Measurements from ENCODE around the gene RTL10. TPM values are rescaled to one million over a fixed set of nuclear protein-coding genes. Genes with fewer than 3 reads are reported as not detected.
A peak's percentile ranks its signal among the peaks of the same experiment; 100 is the strongest.
"Not testable (repeated sequence)": the region's sequence is repeated elsewhere in the genome, so short reads cannot be mapped to it uniquely, and the experiment has no call there.

RTL10 gene
- total RNA-seq, 1 donor from 2014 or later, result 22.9 TPM

DNA sequence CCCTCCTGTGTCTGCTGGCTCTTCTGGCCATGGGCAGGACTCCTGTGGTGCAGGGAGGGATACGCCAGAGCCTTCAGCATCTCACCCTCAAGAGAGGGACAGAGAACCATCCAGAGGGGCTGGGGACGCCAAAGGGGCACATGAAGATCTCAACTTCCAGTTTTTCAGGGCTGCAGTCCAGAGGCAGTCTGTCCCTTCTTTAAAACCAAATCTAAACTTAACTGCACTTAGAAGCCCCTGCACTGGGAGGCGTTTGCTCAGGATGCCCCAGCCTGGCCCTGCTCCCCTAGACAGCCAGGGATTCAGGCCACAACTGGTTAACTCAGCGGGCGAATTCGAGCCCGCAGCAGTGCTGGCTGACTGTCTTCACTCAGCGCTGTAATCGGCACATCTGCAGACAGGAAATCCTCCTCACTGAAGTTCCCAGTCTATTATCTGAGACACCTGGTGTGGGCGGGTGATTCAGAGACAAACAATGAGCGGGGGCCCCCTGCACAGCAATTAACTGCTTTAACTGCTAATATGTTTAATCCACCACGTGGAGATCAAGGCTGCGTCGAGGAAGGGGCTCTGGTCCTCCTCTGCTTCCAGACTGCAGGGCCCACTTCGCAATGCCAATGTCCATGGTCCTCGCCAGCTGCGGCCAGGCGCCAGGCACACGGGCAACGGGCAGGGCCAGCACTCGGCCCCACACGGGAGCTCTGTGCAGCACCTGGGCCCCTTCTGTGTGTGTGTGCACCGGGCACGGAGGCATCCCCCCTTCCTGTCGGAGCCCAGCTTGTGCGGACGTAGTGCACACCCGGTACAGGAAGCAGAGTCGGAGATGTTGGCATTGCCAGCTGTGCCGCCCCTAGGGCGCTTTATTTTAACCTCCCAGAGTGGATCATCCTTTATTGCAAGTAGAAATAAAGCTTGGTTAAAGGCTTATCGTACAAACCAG is 36.9 kb upstream of the RTL10 start:
- no peak for DNase-seq (ENCODE audit: low spot score)
- peak; percentile 31 for ATAC-seq
- intact Hi-C loops (cut with DNase I), result no loop called here

DNA sequence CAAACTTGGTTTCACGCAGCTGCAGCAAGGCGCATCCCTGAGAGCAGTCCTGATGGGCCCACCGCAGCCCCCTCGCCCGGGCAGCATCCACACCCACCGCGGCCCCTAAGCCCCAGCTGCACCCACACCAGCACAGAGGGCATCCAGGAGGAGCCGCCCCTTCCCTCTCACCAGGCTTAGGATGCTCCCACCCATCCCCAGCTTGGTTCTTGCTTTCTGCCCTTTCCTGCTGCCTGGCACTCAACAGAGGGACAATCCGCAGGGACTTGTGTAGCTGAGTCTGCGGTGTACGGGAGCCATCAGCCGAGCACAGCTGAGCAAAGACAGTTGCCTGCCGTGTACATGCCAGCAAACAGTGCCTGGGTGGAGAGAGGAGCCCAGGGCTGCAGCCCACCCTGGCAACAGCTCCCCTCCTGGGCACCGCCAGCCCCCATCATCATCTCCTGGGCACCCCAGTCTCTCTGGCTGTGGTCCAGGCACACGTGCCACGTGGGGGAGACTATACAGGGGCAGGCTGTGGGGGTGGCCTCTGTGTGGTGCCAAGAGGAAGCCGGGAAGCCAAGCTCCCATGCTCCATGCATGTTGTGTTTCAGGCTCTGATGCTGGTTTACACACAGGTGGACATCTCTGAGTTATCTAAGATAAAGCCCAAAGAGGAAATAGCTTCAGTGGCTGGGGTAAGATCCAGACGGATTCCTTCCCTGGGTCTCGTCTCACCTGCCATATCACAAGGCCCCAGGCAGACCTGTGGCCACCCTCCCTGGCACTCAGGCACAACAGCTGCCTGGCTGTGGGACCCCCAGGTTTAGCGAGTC is 36.0 kb upstream of the RTL10 start:
- intact Hi-C loops (cut with DNase I), result no loop called here

DNA sequence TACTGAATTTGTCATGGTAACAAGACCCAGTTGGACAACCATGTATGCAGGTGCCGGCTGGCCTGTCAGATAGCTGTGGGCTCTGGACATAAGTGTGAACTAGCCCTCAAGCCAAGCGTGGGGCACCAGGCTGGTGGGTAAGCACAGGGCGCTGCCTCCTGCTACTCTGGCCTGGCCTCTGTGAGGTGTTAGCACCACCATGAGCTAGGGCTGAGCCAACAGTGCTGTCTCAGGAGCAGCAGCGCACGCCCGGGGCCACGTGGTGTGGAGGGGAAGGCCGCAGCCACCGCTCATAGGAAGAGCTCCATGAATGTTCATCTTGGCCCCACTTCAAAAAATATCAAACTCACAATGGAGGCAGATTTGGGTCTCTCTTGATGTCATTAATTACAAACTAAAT is 35.3 kb upstream of the RTL10 start:
- DNase-seq (ENCODE audit: low spot score) (no peak), ATAC-seq (no peak)
- intact Hi-C loops (cut with DNase I), result no loop called here

More for the DNA sequence above, 36.0 kb upstream of the RTL10 start:
- no peak for DNase-seq (ENCODE audit: low spot score)
- ATAC-seq, result no peak

DNA sequence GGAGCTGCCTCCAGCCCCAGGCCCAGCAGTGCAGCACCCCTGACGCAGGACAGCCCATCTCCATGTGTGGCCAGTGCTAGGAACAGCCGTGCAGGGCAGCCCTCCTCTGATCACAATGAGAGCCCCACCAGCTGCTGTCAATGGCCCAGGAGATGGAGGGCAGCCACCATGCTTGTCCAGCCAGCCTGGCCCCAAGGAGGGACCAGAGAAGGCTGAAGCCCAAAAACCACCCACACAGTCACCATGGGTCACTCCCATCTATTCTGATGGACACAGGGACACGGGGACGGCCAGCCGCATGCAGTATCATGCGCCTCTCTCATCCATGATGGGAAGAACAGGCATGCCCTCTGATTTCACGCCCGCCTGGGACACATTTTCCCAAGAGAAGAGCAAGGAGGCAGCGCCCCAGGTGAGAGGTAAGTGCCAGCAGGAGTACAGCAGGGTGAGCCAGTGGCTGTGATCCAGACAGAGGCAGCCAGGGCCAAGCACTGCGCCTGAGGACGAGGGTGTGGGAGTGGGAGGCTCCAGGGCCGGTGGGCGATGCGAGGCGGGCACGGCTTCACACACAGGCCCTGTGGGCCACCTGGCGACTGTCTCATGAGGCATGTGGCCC is 33.6 kb upstream of the RTL10 start:
- intact Hi-C loops (cut with DNase I), result no loop called here
- ATAC-seq, result no peak
- peak; percentile 28 for DNase-seq (ENCODE audit: low spot score)

DNA sequence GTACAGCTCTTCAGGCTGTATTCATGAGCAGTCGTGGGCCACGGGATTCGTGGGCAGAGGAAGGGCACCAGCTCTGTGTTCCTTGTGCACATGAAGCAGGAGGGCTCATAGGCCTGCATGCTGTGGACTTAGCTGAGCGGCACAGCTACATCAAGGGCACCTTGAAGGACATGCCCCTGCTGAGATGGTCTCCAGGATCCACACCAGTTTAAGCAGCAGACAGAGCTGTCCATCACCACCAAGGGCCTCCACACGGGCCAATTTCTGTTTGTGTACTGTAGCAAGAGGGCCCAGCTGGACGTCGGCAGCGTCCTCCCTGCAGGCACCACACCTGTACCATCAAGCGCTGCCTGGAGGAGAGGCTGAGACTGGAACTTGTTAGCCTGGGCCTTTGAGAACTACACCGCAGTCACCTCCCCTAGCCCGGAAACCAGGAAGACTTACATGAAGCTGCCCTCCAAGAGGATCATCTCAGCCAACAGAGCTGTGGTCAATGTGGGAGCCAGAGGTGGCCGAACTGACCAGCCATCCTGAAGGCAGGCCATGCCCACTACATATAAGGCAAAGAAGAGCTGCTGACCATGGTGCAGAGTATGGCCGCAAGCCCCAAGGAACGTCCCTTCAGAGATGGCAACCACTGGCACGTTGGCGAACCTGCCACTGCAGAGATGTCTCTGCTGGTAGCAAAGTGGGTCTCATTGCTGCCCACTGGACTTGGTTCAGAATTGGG is 32.7 kb upstream of the RTL10 start:
- intact Hi-C loops (cut with DNase I), result no loop called here
- DNase-seq (ENCODE audit: low spot score) (peak; percentile 42), ATAC-seq (no peak)

DNA sequence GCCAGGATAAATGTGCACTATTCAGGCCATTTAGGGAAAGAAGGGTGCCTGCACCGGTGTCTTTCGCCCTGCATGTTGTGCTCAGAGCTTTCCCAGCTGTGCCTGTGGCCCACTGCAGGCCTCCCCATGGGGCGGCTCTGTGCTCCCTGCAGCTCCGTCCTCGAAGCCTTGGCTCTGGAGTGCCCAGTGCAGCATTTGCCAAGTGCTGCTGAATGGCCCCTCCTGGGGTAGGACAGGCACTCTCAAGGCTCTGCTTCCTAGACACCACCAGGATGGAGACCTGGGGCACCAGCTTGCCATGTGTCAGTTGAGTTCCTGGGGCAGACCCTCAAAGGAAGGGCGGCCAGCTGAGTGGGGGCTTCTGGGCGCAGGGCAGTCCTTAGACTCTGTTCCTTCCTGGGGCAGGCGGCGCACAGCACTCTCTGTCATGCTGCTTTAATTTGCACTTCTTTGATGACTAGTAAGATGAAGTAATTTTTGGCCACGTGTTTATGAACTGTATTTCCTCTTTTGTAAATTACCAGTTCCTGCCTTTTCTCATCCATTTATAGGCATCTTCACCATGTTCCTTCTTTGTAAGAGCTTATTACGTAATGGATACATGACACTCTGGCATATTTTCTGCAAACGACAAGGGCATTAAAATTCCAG is 32.1 kb upstream of the RTL10 start:
- intact Hi-C loops (cut with DNase I), result no loop called here
- DNase-seq (ENCODE audit: low spot score) (peak; percentile 61), ATAC-seq (peak; percentile 47)

DNA sequence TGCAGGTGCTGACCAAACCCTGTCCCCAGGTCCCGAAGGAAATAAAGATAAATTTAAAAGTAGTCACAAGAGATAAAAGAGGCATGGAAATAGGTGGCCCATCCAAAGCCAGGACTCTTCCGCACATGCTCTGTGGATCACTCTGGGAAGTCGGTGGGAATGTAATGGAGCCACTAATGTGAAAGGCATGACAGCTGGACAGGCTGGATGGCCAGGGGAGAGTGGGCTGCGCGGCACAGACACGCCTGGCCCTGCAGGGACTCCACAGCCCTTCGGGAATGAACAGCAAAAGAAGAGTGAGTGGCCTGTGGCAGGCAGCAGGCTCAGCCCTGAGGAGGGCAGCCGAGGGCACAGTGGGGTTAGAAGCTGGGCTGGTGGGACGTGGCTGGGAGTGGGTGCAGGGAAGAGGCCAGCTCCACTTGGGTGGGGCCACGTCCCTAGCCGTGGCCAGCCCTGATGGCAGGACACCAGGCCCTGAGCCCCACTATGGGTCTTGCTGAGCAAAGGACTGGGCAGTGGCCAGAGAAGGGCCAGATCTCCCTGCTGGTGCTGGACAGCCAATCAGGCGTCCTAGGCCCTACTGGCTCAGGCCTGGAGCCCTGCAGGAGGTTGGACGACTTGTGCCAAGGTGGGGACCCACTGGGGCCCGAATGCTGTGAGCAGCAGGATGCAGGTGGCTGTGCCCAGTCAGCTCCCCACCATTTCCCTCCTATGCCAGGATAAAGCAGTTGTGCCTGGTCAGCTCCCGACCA is 31.3 kb upstream of the RTL10 start:
- ATAC-seq (no peak), DNase-seq (ENCODE audit: low spot score) (peak; percentile 47)
- intact Hi-C loops (cut with DNase I), result no loop called here

DNA sequence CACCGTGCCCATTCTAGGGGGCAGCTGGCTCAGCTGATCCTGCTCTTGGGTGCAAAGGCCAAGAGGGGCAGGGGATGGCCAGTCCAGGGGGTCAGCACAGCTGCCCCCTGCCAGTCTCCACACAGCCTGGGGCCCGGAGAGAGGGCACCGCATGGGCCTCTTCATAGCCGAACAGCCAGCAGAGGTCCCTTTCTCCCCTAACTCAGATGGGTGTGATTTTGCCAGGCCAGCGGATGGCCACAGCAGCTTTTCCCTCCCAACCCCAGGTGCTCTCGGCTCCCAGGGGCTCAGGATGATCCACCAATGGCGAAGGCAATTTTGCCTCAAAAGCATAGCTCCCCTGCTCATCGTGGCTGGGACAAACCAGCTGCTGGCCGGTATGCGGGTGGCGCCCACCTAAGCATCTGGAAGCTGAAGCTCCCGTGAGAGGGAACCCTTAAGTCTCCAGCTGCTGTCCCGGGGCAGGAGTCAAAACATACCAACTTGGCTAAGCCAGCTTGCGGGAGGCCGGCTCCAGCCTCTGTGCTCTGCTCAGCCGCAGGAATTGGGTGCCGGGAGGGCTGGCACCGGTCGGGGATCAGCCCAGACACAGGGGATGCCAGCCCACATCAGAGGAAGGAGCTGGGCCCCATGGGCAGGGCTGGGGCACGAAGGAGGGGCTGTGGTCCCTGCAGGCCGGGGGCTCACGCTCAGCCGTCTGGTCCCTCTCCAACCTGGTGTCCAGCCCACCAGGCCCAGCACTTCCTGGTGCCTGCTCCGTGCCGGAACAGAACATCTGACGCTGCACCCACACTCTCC is 30.5 kb upstream of the RTL10 start:
- intact Hi-C loops (cut with DNase I), result no loop called here
- DNase-seq (ENCODE audit: low spot score) (peak; percentile 53), ATAC-seq (no peak)

DNA sequence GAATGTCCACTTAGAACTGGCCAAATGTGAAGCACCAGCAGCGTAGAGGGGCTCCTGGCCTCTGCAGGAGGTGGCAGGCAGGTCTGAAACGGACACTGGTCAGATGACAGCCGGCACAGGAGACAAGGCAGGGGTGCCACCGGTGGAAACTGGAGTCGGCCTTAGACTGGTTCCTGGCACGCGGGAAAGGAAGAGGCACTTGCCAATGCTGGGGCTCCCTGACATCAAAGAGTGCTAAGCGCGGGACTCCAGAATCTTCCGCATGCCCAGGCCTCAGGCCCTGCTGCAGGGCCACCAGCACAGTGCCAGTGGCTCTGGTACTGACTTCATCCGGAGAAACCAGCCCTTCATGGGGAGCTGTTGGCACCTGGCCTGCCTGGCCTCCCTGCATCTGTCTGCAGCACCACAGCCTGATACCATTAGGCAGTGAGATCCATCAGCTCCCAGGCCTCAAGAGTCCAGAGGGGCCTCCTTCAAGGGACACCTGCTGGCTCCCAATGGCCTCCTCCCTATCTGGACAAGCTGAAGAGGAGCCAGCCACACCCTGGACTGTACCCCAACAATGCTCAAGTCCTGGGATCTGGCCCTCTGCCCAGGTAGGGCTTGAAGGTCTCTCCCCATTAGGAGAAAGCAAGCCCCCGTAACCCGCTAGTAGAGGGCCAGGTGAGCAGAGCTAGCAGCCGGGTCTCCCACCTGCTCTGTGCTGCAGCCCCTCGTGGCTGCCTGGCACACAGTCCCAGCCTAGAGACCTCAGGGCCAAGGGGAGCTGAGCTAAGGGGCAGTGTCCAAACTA is 29.7 kb upstream of the RTL10 start:
- intact Hi-C loops (cut with DNase I), result no loop called here
- ATAC-seq, result no peak
- DNase-seq (ENCODE audit: low spot score), result peak; percentile 56

DNA sequence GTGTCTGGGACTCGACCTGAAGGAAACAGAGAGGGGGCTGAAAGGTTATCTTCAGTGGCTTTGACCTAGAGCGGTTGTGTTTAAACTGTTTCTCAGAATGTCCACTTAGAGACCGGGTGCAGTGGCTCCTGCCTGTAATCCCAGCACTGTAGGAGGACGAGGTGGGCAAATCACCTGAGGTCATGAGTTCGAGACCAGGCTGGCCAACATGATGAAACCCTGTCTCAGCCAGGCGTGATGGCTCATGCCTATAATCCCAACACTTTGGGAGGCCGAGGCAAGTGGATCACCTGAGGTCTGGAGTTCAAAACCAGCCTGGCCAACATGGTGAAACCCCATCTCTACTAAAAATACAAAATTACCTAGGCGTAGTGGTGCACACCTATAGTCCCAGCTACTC is 28.8 kb upstream of the RTL10 start:
- ATAC-seq; intact Hi-C loops (cut with DNase I); DNase-seq (ENCODE audit: low spot score): not testable (repeated sequence)

DNA sequence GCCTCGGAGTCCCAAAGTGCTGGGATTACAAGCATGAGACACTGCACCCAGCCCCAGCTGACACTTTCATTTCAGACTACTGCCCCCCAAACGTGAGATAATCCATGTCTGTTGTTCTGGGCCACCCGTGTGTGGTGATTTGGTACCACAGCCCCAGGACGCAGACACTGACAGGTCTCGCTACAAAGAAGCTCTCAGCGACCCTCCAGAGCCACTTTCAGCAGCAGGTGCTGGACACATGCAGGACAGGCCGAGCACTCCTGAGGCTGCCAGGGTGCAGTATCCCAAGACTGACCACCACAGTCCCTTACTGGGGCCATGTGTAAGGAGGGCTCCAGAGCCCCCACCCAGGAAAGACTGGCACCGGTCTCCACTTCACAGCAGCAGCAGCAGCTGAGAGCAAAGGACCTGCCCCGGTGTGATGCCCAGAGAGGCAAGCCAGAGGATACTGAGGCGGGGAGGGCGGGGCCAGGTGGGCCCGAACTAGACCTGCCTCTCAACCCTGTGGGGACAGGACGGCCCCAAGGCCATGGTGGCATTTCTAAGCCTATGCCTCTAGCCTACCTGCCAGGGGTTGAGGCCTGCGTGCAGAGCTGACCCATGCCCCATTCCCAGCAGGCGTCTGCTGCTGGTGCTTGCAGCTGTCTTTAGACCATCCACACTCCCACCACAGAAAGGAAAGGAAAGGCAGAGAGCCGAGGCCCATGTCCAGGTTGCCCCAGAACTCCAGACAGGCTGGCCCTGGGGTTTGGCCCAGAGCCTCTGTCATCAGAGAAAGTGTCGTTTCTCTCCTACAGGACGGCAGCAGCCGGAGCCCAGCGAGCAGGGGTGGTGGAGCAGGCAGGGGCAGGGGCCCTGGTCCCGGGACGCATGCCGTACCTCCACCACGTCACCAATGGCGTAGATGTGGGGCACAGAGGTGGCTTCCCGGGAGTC is 28.0 kb upstream of the RTL10 start:
- intact Hi-C loops (cut with DNase I), result no loop called here
- ATAC-seq (no peak), DNase-seq (ENCODE audit: low spot score) (peak; percentile 53)

DNA sequence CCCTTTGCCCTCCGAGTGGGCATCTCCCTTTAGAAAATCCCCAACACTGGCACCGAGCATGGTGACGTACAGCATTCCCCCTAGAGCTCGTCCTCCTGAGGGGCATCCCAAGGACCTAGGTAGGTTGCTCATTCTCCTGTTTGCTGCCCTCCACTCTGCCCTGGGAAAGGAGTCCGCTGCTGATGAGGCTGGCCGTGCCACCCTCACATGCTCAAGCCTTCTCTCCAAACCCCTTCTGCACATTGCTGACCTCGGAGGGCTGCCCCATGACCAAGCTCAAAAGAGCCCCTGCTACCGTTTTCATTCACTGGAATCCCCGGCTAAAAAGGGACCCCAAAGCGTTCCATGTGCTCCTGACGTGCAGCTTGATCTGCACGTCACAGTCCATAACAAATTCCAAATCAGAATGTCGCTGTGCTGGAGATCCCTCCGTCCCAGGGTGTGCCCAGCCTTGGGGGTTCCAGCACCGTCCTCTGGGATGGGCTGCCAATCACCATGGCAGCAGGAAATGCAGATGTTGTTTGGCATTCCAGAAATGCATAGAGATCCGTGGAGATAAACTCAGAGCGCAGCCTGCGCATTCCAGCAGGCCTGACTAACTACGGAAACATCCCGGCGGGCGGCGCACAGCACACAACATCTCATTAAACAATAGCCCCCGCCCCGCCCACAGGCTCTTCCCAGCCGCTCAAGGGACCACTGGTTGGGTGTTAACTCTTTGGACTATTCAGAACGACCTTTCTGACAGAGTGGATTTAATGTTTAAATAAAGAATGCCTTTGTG is 26.3 kb upstream of the RTL10 start:
- intact Hi-C loops (cut with DNase I), result no loop called here
- DNase-seq (ENCODE audit: low spot score) (peak; percentile 75), ATAC-seq (peak; percentile 56)

DNA sequence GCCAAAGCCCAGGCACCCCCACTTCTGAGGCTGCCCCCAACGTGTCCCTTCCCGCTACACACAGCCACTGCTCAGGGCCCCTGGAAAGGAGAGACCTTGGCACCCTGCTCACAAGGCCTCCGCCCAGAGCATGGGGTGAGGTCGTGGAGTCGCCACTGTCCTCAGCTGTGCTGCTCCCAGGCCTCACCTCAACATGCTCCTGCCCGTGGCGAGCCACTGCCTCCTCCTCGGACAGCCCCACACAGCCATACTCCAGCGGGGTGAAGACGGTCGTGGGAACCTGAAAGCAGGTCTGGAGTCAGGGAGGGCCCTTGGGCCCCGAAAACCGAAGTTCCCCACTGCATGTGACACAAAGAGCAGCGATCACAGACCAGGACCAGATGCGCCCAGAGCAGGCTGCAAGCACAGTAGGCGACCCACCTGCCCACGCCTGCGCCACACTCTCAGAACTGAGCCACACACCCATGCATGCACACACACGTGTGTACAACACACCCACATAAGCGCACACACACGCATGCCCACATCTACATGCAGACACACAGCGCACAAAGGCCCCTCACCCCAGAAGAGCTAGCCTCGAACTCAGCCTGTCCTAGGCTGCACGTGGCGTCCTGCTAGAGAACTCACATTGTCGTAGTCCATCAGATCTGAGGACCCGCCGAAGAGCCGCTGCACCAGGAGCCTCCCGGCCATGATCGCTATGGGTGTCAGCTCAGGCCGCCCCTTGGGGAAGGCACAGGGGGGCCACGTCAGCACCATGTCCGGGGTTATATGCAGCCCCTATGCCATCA is 25.5 kb upstream of the RTL10 start:
- ATAC-seq (no peak), DNase-seq (ENCODE audit: low spot score) (peak; percentile 60)
- intact Hi-C loops (cut with DNase I), result no loop called here

DNA sequence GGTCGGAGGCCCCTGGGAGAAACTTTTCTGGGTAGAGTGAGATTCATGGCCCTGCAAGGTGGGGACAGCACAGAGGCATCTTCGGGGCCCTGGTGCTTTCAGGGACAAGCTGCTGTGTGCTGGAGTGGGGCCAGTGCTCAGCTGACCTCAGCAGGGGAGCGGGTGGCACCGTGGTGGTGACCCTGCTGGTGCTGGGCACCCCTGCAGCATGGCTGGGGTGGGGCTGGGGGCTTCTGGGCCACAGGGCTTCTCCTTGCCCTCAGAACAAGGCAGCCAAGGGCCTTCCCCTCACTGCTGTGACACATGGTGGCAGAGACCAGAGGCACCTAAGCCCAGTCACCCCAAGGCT is 24.9 kb upstream of the RTL10 start:
- DNase-seq (ENCODE audit: low spot score), result no peak
- intact Hi-C loops (cut with DNase I), result no loop called here
- ATAC-seq, result no peak
